Activated CD8-positive, alpha-beta T cell treated with anti-CD3 and anti-CD28 coated beads for 36 hours (primary cell): ENCODE results near the gene SLC19A1. TPM values are rescaled to one million over a fixed set of nuclear protein-coding genes. Genes with fewer than 3 reads are reported as not detected.

Experiments
- ATAC-seq: fragments of 200-7000 bp; cut with Tn5 transposase; one replicate; pipeline ENCODE4 v1.10.0; 2021; ENCODE audit warnings: mild to moderate bottlenecking, moderate library complexity
- CTCF ChIA-PET: fragments of 350-600 bp; sonication (Branson Sonifier 250); formaldehyde crosslinking; loops from one replicate; lab custom pipeline; 2021; ENCODE audit warnings: antibody characterized with exemption; lab: Charles Lee
- POLR2A ChIA-PET: fragments of 350-600 bp; sonication (Branson Sonifier 250); formaldehyde crosslinking; loops from one replicate; lab custom pipeline; 2021; ENCODE audit warnings: antibody characterized with exemption; lab: Charles Lee
- DNase-seq: peaks from one replicate; pipeline ENCODE4 v3.0.0-alpha.2; 2020
- H3K27ac Mint-ChIP-seq: one replicate; pipeline ENCODE4 v1.8.0; 2021; ENCODE audit warnings: mild to moderate bottlenecking, mixed read lengths
- H3K27me3 Mint-ChIP-seq: one replicate; pipeline ENCODE4 v1.8.0; 2021; ENCODE audit warnings: mixed read lengths
- H3K36me3 Mint-ChIP-seq: one replicate; pipeline ENCODE4 v1.8.0; 2021; ENCODE audit warnings: low read depth, mixed read lengths
- H3K4me1 Mint-ChIP-seq: one replicate; pipeline ENCODE4 v1.8.0; 2021; ENCODE audit warnings: low read depth, mixed read lengths
- H3K4me3 Mint-ChIP-seq: one replicate; pipeline ENCODE4 v1.8.0; 2021; ENCODE audit warnings: mild to moderate bottlenecking, moderate library complexity, mixed read lengths
- H3K9me3 Mint-ChIP-seq: one replicate; pipeline ENCODE4 v1.8.0; 2021; ENCODE audit warnings: mixed read lengths
- intact Hi-C: fragments of 100-400 bp; cut with micrococcal nuclease; formaldehyde crosslinking; loops from one replicate; pipeline ENCODE4 v1.10.0; 2022
- total RNA-seq, 2 experiments: library from RNA; stranded (reverse); gene quantifications; one replicate each; pipeline ENCODE4 v1.2.3, GENCODE V29; 2021
- TF ChIP-seq, protein P1 (sequence below): fragments of 200-600 bp; IDR thresholded peaks from one replicate; pipeline ENCODE4 v1.8.0; 2022; ENCODE audit warnings: antibody characterized with exemption, mild to moderate bottlenecking

SLC19A1 gene
- total RNA-seq, 2 experiments from 2014 or later, result 40.1 to 46.1 TPM

DNA sequence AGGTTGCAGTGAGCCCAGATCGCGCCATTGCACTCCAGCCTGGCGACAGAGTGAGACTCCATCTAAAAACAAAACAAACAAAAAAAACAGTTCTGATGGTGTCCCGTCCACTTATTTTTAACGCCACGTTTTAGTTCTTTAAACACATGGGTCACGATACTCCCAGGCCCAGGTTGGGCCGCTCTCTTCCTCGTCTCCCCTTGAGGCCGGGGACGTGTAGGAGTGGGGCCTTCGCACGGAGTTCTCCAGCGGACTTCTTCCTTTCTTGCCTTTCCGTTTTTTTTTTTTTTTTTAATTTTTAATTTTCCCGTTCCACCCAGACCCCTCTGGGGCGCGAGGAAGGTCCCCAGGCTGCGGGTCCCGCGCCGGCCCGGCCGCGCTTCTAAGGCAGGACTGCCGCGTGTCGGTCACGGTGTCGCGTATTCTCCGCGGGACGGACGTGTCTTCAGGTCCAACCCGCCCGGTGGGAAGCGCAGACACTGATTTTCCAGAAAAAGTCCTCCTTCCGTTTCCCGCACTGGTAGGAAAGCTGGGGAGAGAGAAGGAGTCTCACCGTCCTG is 47.5 kb upstream of the SLC19A1 start:
- ATAC-seq, result no peak
- Mint-ChIP-seq H3K27ac (no peak overlapping the region), H3K27me3 (peaks cover 17% of the 10 kb centered on the region), H3K4me3 (peak overlapping the region; percentile 41), H3K4me1 (peaks cover 20% of the 10 kb centered on the region), H3K9me3 (peaks cover 20% of the 10 kb centered on the region), H3K36me3 (peaks cover 7% of the 10 kb centered on the region)
- TF ChIP-seq, protein P1, sequence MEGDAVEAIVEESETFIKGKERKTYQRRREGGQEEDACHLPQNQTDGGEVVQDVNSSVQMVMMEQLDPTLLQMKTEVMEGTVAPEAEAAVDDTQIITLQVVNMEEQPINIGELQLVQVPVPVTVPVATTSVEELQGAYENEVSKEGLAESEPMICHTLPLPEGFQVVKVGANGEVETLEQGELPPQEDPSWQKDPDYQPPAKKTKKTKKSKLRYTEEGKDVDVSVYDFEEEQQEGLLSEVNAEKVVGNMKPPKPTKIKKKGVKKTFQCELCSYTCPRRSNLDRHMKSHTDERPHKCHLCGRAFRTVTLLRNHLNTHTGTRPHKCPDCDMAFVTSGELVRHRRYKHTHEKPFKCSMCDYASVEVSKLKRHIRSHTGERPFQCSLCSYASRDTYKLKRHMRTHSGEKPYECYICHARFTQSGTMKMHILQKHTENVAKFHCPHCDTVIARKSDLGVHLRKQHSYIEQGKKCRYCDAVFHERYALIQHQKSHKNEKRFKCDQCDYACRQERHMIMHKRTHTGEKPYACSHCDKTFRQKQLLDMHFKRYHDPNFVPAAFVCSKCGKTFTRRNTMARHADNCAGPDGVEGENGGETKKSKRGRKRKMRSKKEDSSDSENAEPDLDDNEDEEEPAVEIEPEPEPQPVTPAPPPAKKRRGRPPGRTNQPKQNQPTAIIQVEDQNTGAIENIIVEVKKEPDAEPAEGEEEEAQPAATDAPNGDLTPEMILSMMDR, result no peak
- CTCF ChIA-PET, result no interaction called here
- DNase-seq, result no peak
- intact Hi-C loops, result no loop called here
- POLR2A ChIA-PET, result interaction anchor here (1.4 kb wide), 1 partner anchor 31 kb away, joined by 3 read pairs; no protein-coding TSS in a partner anchor

DNA sequence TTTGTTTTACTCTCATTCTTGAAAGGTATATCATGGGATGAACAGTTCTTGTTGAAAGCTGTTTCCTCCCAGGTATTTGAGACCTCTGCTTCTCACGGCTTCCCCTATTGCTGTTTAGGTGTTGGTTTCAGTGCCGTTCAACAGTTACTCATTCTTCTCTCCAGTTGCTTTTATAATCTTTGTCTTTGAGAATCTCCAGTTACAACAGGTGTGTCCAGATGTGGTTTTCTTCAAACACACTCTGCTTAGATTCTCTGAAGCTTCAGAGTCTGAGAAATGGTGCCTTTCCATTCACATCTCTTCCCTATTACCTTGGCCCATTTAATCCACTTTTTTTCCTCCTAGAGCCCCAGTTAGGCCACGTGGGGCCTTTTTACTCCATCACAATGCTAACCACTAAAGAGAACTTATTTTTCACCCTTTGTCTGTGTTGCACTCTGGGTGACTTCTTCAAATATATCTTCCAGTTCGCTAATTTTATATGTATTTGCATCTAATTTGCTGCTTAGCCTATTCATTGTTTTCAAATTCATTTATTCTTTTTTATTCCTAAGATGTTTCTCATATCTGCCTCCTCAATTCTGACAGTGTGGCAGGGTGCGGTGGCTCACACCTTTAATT is 46.7 kb upstream of the SLC19A1 start:
- peaks cover 17% of the 10 kb centered on the region for H3K27me3 Mint-ChIP-seq
- H3K4me3 Mint-ChIP-seq, result no peak overlapping the region
- intact Hi-C loops, result no loop called here
- H3K4me1 Mint-ChIP-seq, result peaks cover 18% of the 10 kb centered on the region
- CTCF ChIA-PET, result interaction anchor here (1.2 kb wide), 1 partner anchor 106 kb away, joined by 3 read pairs; no protein-coding TSS in a partner anchor
- H3K36me3 Mint-ChIP-seq, result peaks cover 7% of the 10 kb centered on the region
- TF ChIP-seq, protein P1, result no peak
- DNase-seq (no peak), ATAC-seq (no peak)
- H3K9me3 Mint-ChIP-seq, result peaks cover 20% of the 10 kb centered on the region
- POLR2A ChIA-PET, result no interaction called here
- no peak overlapping the region for H3K27ac Mint-ChIP-seq

DNA sequence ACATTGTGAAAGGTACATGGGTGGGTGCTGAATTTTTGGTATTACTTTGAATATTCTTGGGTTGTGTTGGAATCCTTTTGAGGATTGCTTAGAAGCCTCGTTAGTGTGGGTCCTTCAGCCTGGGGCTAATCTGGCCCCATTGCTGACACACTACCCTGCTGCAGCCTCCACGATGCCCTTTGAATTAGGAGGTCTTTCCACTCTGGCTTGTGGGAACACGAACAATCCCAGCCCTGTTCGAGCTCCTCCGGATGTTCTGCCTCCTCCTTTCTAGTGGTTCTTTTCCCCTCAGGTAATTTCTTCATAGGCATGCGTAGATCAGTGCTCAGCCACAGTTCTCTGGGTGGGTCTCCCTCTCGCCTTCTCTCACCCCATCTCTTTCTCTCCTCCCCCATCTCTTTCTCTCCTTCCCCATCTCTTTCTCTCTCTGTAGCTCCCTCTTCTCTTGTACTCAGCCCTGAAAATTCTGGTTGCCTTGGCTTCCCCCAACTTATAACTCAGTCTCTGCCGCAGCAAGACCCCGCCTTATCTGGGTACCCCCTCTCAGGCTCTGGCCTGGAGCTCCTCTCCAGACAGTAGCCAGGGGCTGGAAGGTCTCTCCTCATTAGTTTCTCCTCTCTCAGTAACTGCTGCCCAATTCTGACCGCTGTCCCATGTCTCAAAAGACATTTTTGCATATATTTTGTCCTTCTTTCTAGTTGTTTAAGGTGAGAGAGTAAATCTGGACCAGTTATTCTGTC is 46.0 kb upstream of the SLC19A1 start:
- ATAC-seq (no peak), DNase-seq (no peak)
- peaks cover 11% of the 10 kb centered on the region for H3K4me1 Mint-ChIP-seq
- peaks cover 20% of the 10 kb centered on the region for H3K9me3 Mint-ChIP-seq
- CTCF ChIA-PET, result interaction anchor here (1.2 kb wide), 1 partner anchor 105 kb away, joined by 3 read pairs; no protein-coding TSS in a partner anchor
- no peak overlapping the region for H3K27ac Mint-ChIP-seq
- TF ChIP-seq, protein P1, result no peak
- peaks cover 17% of the 10 kb centered on the region for H3K27me3 Mint-ChIP-seq
- H3K4me3 Mint-ChIP-seq, result no peak overlapping the region
- H3K36me3 Mint-ChIP-seq, result peaks cover 7% of the 10 kb centered on the region
- intact Hi-C loops, result no loop called here
- POLR2A ChIA-PET, result no interaction called here

DNA sequence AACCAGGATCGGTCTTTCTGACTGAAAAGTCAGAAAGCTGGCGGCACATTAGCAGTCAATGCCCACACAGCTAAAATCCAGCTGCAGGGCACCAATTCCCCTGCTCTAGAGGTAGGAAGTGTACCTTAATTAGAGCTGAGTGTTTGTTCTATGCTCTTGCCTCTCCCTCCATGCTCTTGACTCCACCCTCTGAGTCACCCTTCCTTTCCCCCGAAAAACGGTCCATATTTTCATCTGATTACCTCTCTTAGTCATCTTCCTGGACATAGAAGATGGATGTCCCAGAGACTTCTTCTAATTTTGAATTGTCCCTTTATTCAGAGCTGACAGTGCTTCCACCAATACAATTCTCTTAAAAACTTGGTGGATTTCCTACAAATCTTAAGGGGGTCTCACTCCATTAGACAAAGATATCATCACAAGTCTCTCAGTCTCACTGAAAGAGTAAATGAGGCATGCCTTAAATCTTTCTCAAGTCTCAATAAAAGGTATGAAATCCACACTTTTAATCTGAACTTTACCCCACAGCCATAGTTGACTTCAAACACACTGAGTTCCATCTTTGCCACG is 44.1 kb upstream of the SLC19A1 start:
- no peak overlapping the region for H3K4me3 Mint-ChIP-seq
- ChIA-PET CTCF (interaction anchor here (0.9 kb wide), 1 partner anchor 30 kb away, joined by 3 read pairs; no protein-coding TSS in a partner anchor), POLR2A (interaction anchor here (0.6 kb wide), 1 partner anchor 45 kb away, joined by 3 read pairs; no protein-coding TSS in a partner anchor)
- TF ChIP-seq, protein P1, result no peak
- DNase-seq (no peak), ATAC-seq (no peak)
- H3K36me3 Mint-ChIP-seq, result peaks cover 7% of the 10 kb centered on the region
- peaks cover 23% of the 10 kb centered on the region for H3K9me3 Mint-ChIP-seq
- intact Hi-C loops, result no loop called here
- no peak overlapping the region for H3K27ac Mint-ChIP-seq
- H3K27me3 Mint-ChIP-seq, result peaks cover 17% of the 10 kb centered on the region
- H3K4me1 Mint-ChIP-seq, result peaks cover 10% of the 10 kb centered on the region
